Pancreas (tissue), 10 donors: Measurements from ENCODE around the gene CLASP1. TPM values are rescaled to one million over a fixed set of nuclear protein-coding genes. Genes with fewer than 3 reads are reported as not detected.
"Not testable (repeated sequence)": the region's sequence is repeated elsewhere in the genome, so short reads cannot be mapped to it uniquely, and the experiment has no call there.

Experiments used
- ATAC-seq, 4 donors: fragments of 200-7000 bp; cut with Tn5 transposase; one replicate each; pipeline versions ENCODE4 v1.8.0 to v1.9.1; 2020; ENCODE audit warnings: mild to moderate bottlenecking in 4 of 4, moderate library complexity in 4 of 4
- DNase-seq, 6 donors: peaks; one replicate each; pipeline ENCODE4 v3.0.0-alpha.2; 2020
- FAIRE-seq: peaks from 2 replicates; lab custom pipeline; 2012; peaks lifted over from hg19 to GRCh38; lab: Jason Lieb, UNC
- H3K27ac ChIP-seq, 4 donors: fragments of 200-600 bp; sonication (generic); 1 replicate in 3 of 4; 2 replicates in 1 of 4; pipeline versions ENCODE4 v1.5.0 to v1.8.0; 2020
- H3K27me3 ChIP-seq, 4 donors: fragments of 200-600 bp; one replicate each; pipeline ENCODE4 v1.8.0; 2021
- H3K36me3 ChIP-seq, 3 donors: fragments of 200-600 bp; sonication (generic) in 1 of 3; one replicate each; pipeline versions ENCODE4 v1.5.0 to v1.8.0; 2020 to 2021
- H3K4me1 ChIP-seq, 3 donors: fragments of 200-600 bp; one replicate each; pipeline ENCODE4 v1.8.0; 2021
- H3K4me3 ChIP-seq, 4 donors: fragments of 200-600 bp; sonication (generic) in 2 of 4; one replicate each; pipeline versions ENCODE4 v1.5.0 to v1.8.0; 2020 to 2021
- H3K9me3 ChIP-seq, 4 donors: fragments of 200-600 bp; one replicate each; pipeline ENCODE4 v1.8.0; 2021
- WGBS, 2 donors: extraction: QIAGEN DNeasy Blood & Tissue Kit; methylation state at CpG; one replicate each; pipeline ENCODE4 v1.1.7; 2013; 5-methylcytosine and 5-hydroxymethylcytosine counted together
- intact Hi-C, 3 donors: fragments of 100-400 bp; cut with DNase I; formaldehyde crosslinking; loops; one replicate each; pipeline versions ENCODE4 v1.11.1 to v1.14.2; 2022
- polyA plus RNA-seq, 2 donors: library from polyadenylated mRNA; stranded (reverse); fragments of 200-250 nt; gene quantifications; one replicate each; pipeline ENCODE4 v1.2.3, GENCODE V29; 2013
- total RNA-seq, 6 donors: library from RNA; stranded (reverse); fragmentation: NEBNext Ultra II Directional in 4 of 6; extraction: Animal tissue kit (Norgen Biotek cat#: 25700) in 4 of 6; gene quantifications; one replicate each; pipeline versions ENCODE4 v1.2.1 to v1.2.4, GENCODE V29; 2021 to 2023
- TF ChIP-seq, protein P1 (sequence below), 4 donors: fragments of 200-600 bp; sonication (generic) in 3 of 4; IDR thresholded peaks; one replicate each; pipeline versions ENCODE4 v1.5.0 to v1.8.0; 2021; ENCODE audit warnings: antibody characterized with exemption in 4 of 4
- donor health status: healthy with polysubstance abuse.
- donor health status: DM: no; HTN: no; CAD: no; lungs with moderate emphysema.
- donor health status: DM: no; HTN: no; CAD: no.
- donor health status: control.
- donor health status: control.
- donor health status: Bipolar disorder and iron deficiency.
- donor health status: DM: yes; HTN: yes; CAD: no.
- donor health status: DM: no; HTN: no; CAD: no.
- donor health status: DM: no; HTN: no; CAD: no.
- donor health status: DM: yes; HTN: yes; CAD: no.

CLASP1 gene
- total and polyA plus RNA-seq, 8 donors = 8.9 to 34.5 (median 21.3) TPM

DNA sequence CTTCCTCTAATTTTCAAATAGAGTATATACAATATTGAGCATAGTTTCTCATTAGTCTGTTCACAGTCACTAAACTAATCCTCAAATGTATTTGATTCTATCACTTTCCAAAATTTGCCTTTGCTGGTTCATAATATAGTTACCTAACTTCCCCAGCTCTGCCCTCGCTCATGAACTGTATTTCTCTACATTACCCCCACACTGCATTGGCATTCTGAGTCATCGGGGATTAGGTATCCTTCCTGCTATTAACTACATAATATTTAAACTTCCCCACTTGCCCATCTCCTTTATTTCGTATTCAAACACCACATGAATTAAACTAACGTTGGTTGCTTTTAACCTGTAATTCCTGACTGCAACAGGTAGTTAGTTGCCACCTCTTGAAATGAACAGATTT lies 14.8 kb upstream of the CLASP1 start:
- FAIRE-seq (no peak), DNase-seq (no peak), ATAC-seq (no peak)
- Histone ChIP-seq H3K9me3 (no peaks in the 10 kb centered on the region), H3K27me3 (no peaks in the 10 kb centered on the region), H3K36me3 (no peaks in the 10 kb centered on the region), H3K4me3 (no peak overlapping the region), H3K27ac (no peak overlapping the region), H3K4me1 (no peaks in the 10 kb centered on the region)
- TF ChIP-seq, protein P1, sequence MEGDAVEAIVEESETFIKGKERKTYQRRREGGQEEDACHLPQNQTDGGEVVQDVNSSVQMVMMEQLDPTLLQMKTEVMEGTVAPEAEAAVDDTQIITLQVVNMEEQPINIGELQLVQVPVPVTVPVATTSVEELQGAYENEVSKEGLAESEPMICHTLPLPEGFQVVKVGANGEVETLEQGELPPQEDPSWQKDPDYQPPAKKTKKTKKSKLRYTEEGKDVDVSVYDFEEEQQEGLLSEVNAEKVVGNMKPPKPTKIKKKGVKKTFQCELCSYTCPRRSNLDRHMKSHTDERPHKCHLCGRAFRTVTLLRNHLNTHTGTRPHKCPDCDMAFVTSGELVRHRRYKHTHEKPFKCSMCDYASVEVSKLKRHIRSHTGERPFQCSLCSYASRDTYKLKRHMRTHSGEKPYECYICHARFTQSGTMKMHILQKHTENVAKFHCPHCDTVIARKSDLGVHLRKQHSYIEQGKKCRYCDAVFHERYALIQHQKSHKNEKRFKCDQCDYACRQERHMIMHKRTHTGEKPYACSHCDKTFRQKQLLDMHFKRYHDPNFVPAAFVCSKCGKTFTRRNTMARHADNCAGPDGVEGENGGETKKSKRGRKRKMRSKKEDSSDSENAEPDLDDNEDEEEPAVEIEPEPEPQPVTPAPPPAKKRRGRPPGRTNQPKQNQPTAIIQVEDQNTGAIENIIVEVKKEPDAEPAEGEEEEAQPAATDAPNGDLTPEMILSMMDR (IDR thresholded peaks at IDR 0.05) = no peak
- intact Hi-C loops = no loop called here
- WGBS, 2 donors = 81 to 85% methylated on average over 4 of the region's 4 CpGs

DNA sequence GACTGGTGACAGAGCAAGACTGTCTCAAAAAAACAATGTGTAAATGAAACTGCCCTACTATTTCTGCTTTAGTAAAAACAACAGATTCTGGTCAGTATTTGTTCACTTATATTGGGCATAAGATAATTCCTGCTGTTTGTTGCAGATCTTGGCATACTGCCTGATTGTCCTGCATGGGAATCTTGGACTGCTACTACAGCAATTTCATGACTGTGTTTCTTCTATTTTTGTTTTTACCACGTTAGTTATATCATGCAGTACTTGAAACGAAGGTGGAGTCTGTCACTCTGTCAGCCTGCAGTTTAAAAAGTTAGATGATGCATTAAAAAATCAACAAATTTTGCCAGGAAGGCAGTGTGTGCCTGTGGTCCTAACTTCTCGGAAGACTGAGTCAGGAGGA lies 14.2 kb upstream of the CLASP1 start:
- WGBS, 2 donors = 50 to 53% methylated on average over 3 of the region's 3 CpGs

DNA sequence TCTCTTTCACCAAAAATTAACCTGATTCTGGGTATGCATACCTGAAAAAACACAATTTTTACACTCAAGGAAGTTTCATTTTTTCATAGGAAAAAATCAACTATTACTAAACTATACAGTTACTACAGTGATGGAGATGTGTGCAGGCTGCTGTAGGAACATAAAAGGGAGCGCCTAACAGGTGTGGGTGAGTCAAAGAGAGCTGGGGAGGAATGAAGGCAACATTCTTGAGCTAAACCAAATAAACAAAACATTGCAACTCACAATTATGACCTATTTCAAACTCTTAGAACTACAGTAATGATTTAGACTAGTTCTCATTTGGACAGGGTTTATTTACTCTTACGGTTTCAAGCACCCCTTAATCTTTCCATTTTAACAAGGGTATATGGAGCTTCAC lies 13.4 kb upstream of the CLASP1 start:
- Histone ChIP-seq H3K36me3 (no peaks in the 10 kb centered on the region), H3K4me1 (no peaks in the 10 kb centered on the region), H3K4me3 (no peak overlapping the region), H3K27me3 (no peaks in the 10 kb centered on the region), H3K27ac (no peak overlapping the region), H3K9me3 (no peaks in the 10 kb centered on the region)
- ATAC-seq (no peak), DNase-seq (no peak), FAIRE-seq (no peak)
- TF ChIP-seq, protein P1 (IDR thresholded peaks at IDR 0.05) = no peak
- intact Hi-C loops = no loop called here
- WGBS, 2 donors = 95% methylated on average over 2 of the region's 2 CpGs

More for the DNA sequence above, 14.2 kb upstream of the CLASP1 start:
- TF ChIP-seq, protein P1 (IDR thresholded peaks at IDR 0.05) = no peak
- FAIRE-seq (no peak), ATAC-seq (no peak), DNase-seq (no peak)
- Histone ChIP-seq H3K9me3 (no peaks in the 10 kb centered on the region), H3K36me3 (no peaks in the 10 kb centered on the region), H3K4me3 (no peak overlapping the region), H3K4me1 (no peaks in the 10 kb centered on the region), H3K27me3 (no peaks in the 10 kb centered on the region), H3K27ac (no peak overlapping the region)
- intact Hi-C loops = no loop called here

DNA sequence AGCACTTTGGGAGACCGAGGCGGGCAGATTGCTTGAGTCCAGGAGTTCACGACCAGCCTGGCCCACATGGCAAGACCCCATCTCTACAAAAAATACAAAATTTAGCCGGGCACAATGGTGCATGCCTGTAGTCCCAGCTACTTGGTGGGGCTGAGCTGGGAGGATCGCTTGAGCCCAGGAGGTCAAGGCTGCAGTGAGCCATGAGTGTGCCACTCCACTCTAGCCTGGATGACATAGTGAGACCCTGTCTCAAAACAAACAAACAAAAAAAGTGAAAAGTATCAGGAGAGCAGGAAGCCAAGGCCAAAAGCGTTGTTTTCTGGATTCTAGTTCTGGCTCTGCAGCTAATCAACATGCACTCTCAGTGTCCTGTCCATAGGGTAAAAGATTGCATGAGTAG lies 10.7 kb upstream of the CLASP1 start:
- intact Hi-C loops = no loop called here
- 88 to 90% methylated on average over 6 of the region's 6 CpGs for WGBS, 2 donors
- FAIRE-seq = no peak

DNA sequence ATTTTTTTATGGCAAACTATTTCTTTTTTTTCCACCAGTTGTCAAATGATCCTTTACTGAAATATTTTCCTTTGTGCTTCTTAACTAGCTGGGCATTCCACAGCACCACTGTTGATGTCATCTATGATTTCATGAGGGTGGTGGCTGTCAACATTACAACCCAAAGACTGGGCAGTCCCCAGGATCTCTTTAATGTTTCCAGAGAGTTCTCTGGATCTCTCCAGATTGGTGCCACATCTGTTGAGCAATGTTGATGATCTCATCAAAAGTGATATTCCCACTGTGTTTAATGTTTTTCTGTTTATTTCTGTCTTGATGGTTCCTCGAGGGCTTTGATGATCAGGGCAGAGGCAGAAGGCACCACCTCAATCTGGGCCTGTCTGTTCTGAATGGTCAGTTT lies 9.1 kb upstream of the CLASP1 start:
- 90 to 100% methylated on average over 1 of the region's 1 CpG for WGBS, 2 donors
- intact Hi-C loops = not testable (repeated sequence)

More for the DNA sequence above, 10.7 kb upstream of the CLASP1 start:
- DNase-seq (no peak), ATAC-seq (no peak)
- no peak overlapping the region for H3K4me3 ChIP-seq
- no peaks in the 10 kb centered on the region for H3K4me1 ChIP-seq
- H3K27ac ChIP-seq = no peak overlapping the region
- TF ChIP-seq, protein P1 (IDR thresholded peaks at IDR 0.05) = no peak
- no peaks in the 10 kb centered on the region for H3K36me3 ChIP-seq
- H3K9me3 ChIP-seq = no peaks in the 10 kb centered on the region
- H3K27me3 ChIP-seq = no peaks in the 10 kb centered on the region

More for the DNA sequence above, 9.1 kb upstream of the CLASP1 start:
- not testable (repeated sequence) for ATAC-seq, H3K27me3 ChIP-seq, DNase-seq, H3K4me1 ChIP-seq, H3K4me3 ChIP-seq, FAIRE-seq, H3K36me3 ChIP-seq, H3K27ac ChIP-seq, H3K9me3 ChIP-seq
